DMS153 treated with DMSO at 0.1 percent for 48 hours (cell line): ENCODE data around the gene TNIK.
"Not testable (repeated sequence)": the region's sequence is repeated elsewhere in the genome, so short reads cannot be mapped to it uniquely, and the experiment has no call there.

Source experiments
- DNase-seq: peaks from one replicate; lab custom pipeline; 2025; ENCODE audit not compliant: unreplicated experiment; lab: John Stamatoyannopoulos, UW

TNIK gene

DNA sequence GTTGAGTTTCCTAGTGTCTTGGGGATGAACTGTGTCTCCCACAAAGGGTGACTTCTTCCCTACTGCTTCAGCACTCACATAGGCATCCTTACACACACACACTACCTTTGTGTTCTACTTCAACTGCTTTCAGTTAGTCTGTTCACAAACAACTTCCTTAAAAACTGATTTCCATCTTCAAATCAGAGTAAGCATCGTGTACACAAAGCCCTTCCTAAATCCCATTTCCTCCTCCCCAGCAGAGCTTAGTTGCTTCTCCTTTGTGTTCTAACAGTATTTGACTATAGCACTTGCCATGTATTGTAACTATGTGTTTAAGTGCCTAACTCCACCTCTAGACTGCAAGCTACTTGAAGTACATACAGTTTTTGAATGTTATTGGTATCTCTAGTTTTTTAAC lies 71.7 kb downstream of the TNIK start:
- no peak for DNase-seq

DNA sequence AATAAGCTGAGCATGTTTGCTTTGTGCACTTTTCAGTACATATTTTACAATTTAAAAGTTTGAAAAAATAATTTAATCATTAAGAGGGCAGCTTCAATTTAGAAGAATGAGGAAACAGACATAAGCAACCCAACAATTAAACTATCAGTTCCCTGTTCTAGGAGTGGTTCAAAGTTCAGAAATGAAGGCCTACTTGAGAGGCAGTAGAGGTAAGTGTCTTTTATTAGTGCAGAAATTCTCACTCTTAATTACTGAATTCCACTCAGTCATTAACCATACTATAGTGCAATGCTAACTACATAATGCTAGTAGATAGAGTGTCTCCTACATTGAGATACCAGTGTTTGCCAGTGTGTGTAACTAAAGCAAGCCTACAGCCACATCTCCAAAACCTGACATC lies 73.1 kb downstream of the TNIK start:
- no peak for DNase-seq

DNA sequence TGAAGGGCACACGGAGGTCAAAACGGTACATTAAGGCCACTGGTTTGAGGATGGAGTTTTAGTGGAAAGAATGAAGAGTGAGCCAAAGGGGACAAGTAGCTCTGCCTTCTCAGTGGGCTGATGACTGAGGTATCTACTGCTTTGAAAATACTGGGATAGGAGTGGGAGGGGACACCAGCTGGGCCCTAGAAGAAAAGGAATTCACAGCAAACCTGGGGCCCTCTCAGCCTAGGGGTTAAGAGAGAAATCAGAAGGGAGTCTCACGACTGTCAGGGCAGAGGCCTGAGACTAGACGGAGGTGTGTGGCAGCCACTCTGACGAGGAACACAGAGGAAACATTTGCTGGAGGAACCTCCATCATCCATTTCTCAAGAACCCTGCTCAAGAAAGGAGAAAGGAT lies 75.1 kb downstream of the TNIK start:
- no peak for DNase-seq

DNA sequence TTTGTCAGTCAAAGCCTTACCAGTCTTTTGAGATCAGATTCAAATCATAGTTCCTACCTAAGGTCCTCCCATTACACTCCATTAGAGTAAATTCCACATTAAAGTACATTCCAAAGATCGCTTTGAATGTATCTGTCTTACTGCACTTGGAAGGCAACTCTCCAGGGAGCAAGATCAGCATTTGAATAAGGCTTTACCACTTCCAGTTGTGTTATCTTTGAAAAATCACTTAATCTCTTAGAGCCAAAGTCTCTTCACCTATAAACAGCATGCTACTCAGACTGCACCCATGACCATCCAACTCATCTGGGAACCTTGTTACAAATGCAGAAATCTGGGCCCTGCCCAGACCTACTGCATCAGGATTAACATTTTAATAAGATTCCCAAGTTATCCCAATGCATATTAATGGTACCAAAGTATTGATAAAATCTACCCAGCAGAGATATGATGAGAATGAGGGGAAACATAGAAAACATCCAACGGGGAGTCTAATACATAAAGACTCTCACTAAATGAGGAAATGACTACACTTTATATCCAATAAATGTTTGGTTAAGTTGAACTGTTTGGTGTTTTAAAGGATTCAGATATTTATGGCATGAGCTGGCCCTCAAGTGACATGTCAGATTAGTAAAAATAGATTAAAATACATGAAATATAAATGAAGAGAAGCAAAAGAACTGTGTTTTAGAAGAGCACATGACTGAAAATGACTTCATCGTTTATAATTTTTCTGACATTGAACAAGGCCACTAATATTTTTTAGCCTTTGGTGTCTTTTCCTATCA lies 75.9 kb downstream of the TNIK start:
- no peak for DNase-seq

DNA sequence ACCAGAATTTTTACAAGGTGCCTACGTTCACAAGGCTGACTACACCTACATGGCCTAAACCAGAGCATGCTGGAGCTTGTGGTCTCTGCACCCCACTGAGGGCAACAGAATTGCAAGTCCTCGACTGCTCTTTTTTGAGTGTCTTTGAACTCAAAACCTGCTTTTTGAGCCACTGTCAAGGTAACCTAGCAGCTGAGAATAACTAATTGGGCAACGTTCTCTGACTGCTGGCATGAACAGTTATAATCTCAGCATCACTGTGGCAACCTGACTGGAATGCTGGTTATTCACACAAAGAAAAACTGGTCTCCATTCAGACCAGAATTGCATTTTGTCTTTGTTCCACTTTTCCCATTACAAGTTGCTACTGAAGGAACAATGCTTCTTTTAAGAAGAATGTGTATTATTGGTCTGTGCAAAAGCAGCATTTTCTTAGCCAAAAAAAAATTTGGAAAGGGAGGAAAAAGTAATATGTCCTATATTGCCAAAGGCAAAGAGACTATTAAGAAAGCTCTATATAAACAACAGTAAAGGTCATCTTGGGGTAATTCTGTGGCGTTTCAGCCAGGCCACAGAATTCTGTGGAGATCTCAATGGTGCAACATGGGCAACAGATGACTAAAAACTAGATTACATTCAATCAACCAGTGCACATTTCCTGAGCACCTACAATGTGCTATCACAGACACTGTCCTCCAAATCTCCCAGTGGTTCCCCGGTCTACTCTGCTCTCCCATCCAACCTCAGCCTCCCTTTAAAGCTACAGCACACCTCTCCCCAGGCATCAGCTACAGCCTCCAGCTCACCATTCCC lies 76.8 kb downstream of the TNIK start:
- DNase-seq: no peak

DNA sequence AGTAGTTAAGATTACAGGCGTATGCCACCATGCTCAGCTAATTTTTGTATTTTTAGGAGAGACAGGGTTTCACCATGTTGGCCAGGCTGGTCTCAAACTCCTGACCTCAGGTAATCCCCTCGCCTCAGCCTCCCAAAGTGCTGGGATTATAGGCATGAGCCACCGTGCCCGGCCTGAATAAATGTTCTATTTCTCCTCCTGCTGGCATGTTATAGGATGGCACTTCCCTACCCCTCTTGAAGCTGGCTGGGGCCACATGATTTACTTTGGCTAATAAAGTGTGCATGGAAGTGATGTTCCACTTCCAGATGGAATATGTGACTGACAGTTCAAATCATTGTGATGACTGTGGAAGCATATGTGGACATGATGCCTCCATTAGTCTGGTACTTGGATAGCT lies 77.9 kb downstream of the TNIK start:
- not testable (repeated sequence) for DNase-seq

DNA sequence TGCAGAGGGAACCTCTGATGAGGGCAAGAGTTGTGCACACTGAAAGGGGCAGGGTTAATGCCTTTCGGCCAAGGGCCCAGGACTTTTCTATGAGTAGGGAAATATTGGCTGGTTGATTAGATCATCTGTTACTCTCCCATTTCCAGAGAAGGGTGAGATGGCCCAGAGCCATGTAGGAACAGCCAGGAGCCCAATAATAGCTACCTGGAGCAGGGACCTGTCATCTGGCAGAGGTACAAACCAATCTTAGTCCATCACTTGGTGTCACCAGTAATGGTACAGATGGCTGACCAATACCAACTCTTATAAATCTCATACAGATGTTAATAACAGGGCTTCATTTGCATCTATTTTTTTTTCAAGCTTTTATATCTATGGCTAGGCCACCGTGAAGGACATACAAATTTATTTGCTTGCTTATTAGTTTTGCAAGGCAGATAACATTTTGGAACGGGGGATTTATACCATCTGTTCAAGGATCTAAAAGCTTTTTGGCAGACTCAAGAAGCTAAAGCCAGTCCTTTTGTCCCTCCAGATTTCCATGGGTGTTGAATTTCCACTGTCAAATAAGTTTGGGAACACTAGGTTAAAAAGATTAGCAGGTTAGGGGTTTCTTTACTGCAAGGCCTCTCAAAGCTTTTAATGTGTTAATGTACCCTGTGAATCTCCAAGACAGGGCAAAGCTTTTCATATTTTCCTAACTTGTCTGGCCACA lies 79.3 kb downstream of the TNIK start:
- no peak for DNase-seq

DNA sequence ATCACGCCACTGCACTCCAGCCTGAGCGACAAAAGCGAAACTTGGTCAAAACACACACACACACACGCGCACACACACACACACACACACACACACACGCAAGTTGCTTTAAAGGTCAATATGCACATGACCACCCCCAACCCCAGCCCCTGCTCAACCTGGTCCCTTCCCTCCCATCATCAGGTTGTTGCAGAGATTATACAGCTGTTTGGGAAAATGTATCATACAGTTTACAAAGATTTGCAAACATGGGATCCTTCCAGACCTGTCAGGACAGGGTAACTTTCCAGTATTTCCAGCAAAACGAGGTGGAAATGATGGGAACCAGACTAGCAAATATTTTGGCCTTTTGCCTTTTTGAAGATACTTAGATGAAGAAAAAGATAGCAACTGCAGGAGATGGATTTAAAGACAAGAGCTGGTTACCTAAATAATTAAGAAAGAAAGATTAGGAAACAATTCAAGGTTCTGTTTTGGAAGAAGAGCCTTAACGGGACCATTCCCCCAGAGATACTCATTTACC lies 80.2 kb downstream of the TNIK start:
- DNase-seq: no peak

DNA sequence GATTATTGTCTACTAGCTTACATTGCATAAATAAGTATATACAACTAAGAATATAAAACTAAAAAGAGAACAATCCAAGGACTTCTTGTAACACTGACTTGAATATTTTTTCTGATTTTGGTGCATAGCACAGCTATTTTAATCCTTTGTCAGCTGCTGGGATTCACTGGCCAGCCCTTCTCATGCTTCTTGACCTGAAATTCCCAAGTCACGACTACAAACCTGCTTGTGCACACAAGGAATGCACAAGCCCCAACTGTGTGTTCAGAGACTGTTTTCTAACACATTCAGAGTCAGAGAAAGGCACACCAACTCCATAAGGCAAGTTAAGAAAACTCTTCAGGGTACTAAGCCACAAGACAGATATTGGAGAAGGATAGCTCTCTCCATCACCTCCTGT lies 80.9 kb downstream of the TNIK start:
- DNase-seq: no peak

DNA sequence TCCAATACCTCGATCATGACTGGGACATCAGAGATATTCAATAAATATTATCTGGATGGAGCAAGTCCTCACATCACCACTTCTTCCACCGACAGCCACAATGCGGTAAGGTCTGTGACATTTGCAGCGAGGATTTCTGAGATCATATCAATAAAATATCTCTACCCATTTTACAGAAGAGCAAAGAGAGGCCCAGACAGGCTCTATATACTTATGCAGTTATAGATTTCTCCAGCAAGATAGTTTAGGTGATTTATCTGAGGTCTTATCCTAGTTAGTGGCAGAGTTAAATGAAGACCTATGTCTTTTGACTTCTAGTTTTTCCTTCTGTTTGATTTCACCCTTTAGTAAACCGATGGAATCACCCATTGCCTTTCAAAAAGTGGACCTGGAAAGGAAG lies 81.6 kb downstream of the TNIK start:
- no peak for DNase-seq

DNA sequence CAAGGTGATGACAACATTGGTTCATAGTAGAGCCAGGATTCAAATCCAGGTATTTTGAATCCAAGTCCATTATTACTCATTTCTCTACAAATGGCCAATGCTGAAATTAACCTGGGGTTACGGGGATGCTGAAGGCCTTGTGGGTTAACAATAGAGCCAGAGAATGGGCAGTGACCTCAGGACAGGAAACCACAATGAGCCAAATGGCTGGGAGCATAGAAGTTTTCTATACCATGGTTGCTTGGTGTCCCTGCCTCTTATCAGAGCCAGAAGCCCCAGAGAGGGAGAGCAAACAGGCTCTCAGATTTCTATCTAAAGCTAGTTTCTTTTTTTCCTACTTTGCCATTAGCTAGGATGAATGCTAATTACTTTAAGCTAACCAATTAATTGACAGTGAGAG lies 82.3 kb downstream of the TNIK start:
- no peak for DNase-seq

DNA sequence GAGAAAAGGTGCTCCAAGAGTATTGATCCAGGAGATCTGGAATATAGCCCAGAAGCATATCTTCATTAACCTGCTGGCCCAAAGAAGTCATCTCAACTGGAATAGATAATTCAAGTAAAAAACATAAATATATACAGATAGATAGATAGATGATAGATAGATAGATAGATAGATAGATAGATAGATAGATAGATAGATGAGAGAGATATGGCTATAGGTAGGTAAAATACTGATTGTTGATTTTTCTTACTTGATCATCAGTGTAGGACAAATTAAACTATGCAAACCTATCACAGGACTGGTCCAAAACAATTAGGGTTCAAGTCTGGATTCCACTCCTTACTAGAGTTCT lies 83.6 kb downstream of the TNIK start:
- DNase-seq: no peak

DNA sequence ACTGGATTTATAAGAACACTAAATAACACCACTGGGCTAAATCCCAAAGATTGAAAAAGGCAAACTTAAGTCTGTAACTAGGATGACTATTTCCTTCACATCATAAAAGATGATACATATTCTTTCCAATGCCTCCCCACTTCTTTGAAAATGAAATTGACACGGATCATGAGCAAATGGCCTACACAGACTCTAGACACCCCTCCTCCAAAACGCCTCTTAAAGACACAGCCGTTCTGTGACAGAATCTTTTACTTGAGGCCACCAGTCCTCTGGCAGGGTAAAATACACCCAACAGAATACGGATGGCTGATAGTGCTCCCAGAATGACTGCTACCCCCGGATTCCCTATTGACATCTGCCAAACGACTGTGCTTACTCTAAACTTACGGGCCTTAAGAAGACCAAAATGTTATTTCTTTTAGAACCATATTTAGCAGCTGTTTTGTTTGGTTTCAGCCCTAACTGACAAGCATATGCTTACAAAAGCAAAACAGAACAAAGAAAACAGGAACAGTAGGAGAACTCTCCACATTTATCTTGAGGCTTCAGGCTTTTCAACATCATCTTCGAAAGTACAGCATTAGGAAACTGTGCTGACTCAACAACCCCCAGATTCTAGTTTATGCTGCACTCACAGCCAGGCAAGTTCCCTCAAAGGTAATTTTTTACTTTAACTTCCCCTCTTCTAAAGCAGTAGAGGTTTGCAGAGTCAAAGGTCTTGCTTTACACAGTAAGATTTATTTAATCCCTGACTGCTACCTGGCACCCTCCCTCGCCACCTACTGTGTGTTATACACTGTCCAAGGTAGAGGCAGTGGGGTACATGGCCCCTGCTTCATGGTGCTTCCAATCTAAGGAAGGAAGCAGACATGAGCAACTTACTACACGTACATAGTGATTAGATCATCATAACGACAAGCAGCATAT lies 84.3 kb downstream of the TNIK start:
- no peak for DNase-seq

DNA sequence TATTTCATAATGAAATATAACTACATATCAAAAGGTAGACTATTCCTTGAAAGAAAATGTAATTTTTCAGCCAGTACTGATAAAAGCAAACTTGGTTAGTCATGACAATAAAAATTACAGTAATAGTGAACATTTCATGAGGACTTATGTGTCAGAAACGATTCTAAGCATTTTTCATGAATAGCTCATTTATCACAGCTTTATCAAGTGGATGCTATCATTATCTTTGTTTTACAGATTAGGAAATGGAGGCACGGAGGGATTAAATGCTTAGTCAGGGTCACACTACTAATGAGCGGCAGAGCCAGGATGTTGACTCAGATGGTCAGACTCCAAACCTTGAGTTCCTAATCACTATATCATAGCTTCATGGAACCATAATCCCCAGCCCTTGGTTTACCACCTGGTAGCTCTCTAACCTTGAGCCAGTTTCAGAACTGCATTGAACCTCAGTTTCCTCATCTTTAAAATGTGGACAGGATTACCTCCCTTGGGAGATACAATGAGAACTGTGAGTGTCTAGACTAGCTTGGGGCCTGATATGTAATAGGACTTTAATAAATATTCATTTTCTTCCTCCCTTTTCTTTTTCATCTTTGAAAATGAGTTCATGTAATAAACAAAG lies 85.4 kb downstream of the TNIK start:
- DNase-seq: no peak

DNA sequence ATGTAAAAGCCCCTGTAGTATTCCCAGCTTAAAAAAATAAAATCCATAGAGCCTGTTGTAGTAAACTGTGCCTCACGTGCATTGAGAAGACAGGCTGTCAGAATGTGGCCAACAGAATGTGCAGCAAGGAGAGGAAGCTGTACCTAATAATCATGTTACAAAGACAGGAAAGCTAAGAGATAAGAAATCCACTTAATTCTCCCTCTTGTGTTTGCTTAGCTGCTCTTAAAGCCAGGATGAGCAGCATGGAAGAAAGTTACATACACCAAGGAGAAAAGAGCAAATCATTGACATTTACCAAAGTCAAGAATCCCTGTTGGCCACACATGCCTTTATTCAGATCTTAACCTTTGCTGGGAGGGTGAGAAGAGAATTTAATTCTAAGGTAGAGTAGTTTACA lies 85.9 kb downstream of the TNIK start:
- DNase-seq: no peak

DNA sequence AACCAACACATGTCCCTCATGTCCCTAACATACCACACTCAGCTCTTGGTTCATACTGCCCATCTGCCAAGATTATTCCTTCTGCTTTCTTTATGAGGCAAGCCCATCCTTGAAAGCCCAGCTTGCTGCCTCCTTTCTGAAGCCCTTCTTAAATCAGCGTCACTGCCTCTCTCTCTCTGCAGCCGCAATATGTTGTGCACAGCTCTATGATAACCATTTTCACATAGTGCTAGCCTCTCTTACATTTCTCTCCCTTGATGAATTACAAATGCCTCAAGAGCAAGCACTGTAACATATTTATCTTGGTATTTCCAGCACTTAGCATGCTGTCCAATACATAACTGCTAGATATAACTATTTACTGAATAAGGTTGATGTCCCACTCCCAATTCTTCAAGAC lies 86.5 kb downstream of the TNIK start:
- no peak for DNase-seq

DNA sequence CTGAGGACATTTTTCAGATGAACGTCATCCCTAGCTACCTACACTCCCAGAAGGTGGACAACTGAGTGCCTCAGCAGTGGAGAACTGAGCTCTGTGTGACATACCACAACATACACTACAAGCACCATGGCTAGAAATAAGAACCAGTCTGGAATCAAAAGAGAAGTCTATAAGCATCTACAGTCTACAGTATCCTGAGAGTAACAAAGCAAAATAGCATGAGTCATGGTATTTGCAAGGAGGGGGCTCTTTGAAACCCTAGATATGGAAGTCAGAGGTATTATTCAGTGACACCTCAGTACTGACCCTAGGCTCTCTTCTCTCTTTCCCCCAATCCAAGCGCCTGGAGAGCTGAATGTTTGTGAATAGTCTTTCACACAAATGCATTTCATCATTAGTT lies 87.5 kb downstream of the TNIK start:
- DNase-seq: no peak

DNA sequence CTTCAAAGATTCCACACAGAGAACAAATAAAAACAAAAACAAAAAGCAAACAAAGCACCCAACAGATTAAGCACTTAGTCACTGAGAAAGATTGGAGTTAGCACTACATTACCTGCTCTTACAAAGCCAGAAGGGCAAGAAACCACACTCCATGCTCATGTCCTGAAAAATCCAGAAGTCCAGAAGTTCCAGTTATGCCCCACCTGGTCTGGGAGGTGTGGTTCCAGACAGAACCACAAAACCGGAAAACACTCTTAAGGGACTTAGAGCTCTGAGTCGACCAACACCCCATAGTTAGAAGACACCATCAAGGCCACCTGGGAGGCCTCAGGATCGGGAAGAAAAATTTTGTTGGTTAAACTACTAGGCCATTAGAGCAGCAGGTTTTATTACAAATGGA lies 88.9 kb downstream of the TNIK start:
- no peak for DNase-seq

DNA sequence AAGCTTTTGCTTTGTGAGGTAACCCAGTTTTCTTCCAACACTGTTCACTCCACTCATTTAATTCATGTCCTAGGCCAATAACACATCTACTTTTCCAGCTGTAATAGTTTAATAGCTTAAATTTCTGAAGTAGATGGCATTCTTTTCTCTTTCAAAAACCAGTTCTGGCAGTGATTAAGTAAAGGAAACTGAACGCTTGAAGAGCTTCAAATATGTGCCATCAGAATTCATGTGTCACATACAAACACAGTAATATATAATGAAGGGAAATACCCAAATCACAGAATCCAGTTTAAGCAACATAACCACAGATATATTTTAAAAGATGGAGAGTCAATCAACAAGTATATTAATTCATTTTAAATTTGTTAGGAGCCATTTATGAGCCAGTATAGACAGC lies 91.0 kb downstream of the TNIK start:
- DNase-seq: no peak

DNA sequence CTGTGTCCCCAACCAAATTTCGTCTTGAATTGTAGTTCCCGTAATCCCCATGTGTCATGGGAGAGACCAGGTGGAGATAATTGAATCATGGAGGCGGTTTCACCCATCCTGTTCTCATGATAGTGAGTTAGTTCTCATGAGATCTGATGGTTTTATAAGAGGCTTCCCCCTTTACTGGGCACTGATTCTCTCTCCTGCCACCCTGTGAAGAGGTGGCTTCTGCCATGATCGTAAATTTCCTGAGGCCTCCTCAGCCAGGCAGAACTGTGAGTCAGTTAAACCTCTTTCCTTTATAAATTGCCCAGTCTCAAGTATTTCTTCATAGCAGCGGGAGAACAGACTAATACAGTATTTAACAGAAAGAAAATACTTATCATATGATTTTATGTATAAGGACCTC lies 93.5 kb downstream of the TNIK start:
- DNase-seq: not testable (repeated sequence)
